ENCODE data around the gene GNG5. TPM values are rescaled to one million over a fixed set of nuclear protein-coding genes. Genes with fewer than 3 reads are reported as not detected.

Gene GNG5
- total and polyA plus RNA-seq, 4 donors, result 60.7 to 263 (median 161) TPM

- Histone ChIP-seq H3K9me3 (ENCODE audit: control insufficient read depth in 4 of 4, insufficient read depth in 3 of 4, low read length in 3 of 4) (no peaks in the 10 kb centered on the region), H3K27me3 (ENCODE audit: control insufficient read depth in 3 of 3, insufficient read depth in 3 of 3, low read length in 2 of 3) (no peaks in the 10 kb centered on the region), H3K4me1 (ENCODE audit: control insufficient read depth in 5 of 5, insufficient read depth in 5 of 5, low read length in 5 of 5) (no peaks in the 10 kb centered on the region), H3K36me3 (ENCODE audit: control insufficient read depth in 4 of 4, insufficient read depth in 4 of 4, low read length in 4 of 4) (peaks cover 0 to 9% (median 2%) of the 10 kb centered on the region in 4 donors), H3K27ac (ENCODE audit: low read depth in 1 of 2, low read length in 1 of 2) (no peak overlapping the region), H3K9ac (ENCODE audit: insufficient read depth in 1 of 2, low read length in 2 of 2) (no peak overlapping the region), H3K4me3 (no peak overlapping the region)
- 48 to 74% methylated on average over 1 of the region's 1 CpG for WGBS, 2 donors
- TF ChIP-seq CTCF (IDR thresholded peaks at IDR 0.05; ENCODE audit: control extremely low read depth, extremely low read depth), result no peak
- DNase-seq, result peak in 2 of 3 donors; percentile 45 to 58
- no peak for ATAC-seq (ENCODE audit: insufficient read depth, low FRiP score)
Observed at GRCh38 chr1:84540759-84541158, 34.4 kb upstream of the GNG5 start.

- no peak overlapping the region for H3K9ac ChIP-seq (ENCODE audit: insufficient read depth in 1 of 2, low read length in 2 of 2)
- no peak for DNase-seq
- H3K9me3 ChIP-seq (ENCODE audit: control insufficient read depth in 4 of 4, insufficient read depth in 3 of 4, low read length in 3 of 4), result no peaks in the 10 kb centered on the region
- no peaks in the 10 kb centered on the region for H3K27me3 ChIP-seq (ENCODE audit: control insufficient read depth in 3 of 3, insufficient read depth in 3 of 3, low read length in 2 of 3)
- H3K4me3 ChIP-seq, result no peak overlapping the region
- no peak for TF ChIP-seq CTCF (IDR thresholded peaks at IDR 0.05; ENCODE audit: control extremely low read depth, extremely low read depth)
- H3K27ac ChIP-seq (ENCODE audit: low read depth in 1 of 2, low read length in 1 of 2), result no peak overlapping the region
- H3K36me3 ChIP-seq (ENCODE audit: control insufficient read depth in 4 of 4, insufficient read depth in 4 of 4, low read length in 4 of 4), result peaks cover 0 to 9% (median 2%) of the 10 kb centered on the region in 4 donors
- ATAC-seq (ENCODE audit: insufficient read depth, low FRiP score), result no peak
- H3K4me1 ChIP-seq (ENCODE audit: control insufficient read depth in 5 of 5, insufficient read depth in 5 of 5, low read length in 5 of 5), result no peaks in the 10 kb centered on the region
- WGBS, 2 donors, result 90 to 96% methylated on average over 3 of the region's 3 CpGs
Observed at GRCh38 chr1:84539972-84540371, 33.6 kb upstream of the GNG5 start.

- Histone ChIP-seq H3K36me3 (ENCODE audit: control insufficient read depth in 4 of 4, insufficient read depth in 4 of 4, low read length in 4 of 4) (peaks cover 0 to 9% (median 2%) of the 10 kb centered on the region in 4 donors), H3K27me3 (ENCODE audit: control insufficient read depth in 3 of 3, insufficient read depth in 3 of 3, low read length in 2 of 3) (no peaks in the 10 kb centered on the region), H3K4me3 (no peak overlapping the region), H3K9ac (ENCODE audit: insufficient read depth in 1 of 2, low read length in 2 of 2) (no peak overlapping the region), H3K9me3 (ENCODE audit: control insufficient read depth in 4 of 4, insufficient read depth in 3 of 4, low read length in 3 of 4) (no peaks in the 10 kb centered on the region), H3K27ac (ENCODE audit: low read depth in 1 of 2, low read length in 1 of 2) (no peak overlapping the region), H3K4me1 (ENCODE audit: control insufficient read depth in 5 of 5, insufficient read depth in 5 of 5, low read length in 5 of 5) (no peaks in the 10 kb centered on the region)
- no peak for DNase-seq
- no peak for TF ChIP-seq CTCF (IDR thresholded peaks at IDR 0.05; ENCODE audit: control extremely low read depth, extremely low read depth)
- no peak for ATAC-seq (ENCODE audit: insufficient read depth, low FRiP score)
Observed at GRCh38 chr1:84538599-84538998, 32.2 kb upstream of the GNG5 start.

- DNase-seq (no peak), ATAC-seq (ENCODE audit: insufficient read depth, low FRiP score) (no peak)
- Histone ChIP-seq H3K27me3 (ENCODE audit: control insufficient read depth in 3 of 3, insufficient read depth in 3 of 3, low read length in 2 of 3) (no peaks in the 10 kb centered on the region), H3K4me1 (ENCODE audit: control insufficient read depth in 5 of 5, insufficient read depth in 5 of 5, low read length in 5 of 5) (no peaks in the 10 kb centered on the region), H3K9ac (ENCODE audit: insufficient read depth in 1 of 2, low read length in 2 of 2) (no peak overlapping the region), H3K27ac (ENCODE audit: low read depth in 1 of 2, low read length in 1 of 2) (no peak overlapping the region), H3K4me3 (no peak overlapping the region), H3K36me3 (ENCODE audit: control insufficient read depth in 4 of 4, insufficient read depth in 4 of 4, low read length in 4 of 4) (no peaks in the 10 kb centered on the region), H3K9me3 (ENCODE audit: control insufficient read depth in 4 of 4, insufficient read depth in 3 of 4, low read length in 3 of 4) (no peaks in the 10 kb centered on the region)
- TF ChIP-seq CTCF (IDR thresholded peaks at IDR 0.05; ENCODE audit: control extremely low read depth, extremely low read depth), result no peak
- WGBS, 2 donors, result 89 to 98% methylated on average over 1 of the region's 1 CpG
Observed at GRCh38 chr1:84525779-84526178, 19.4 kb upstream of the GNG5 start.

Measured in lung (tissue), 12 donors.